Measurements from ENCODE around the gene ARHGEF40.

ARHGEF40 gene

GRCh38 chr14:21070083-21070609 lies at the start of gene ARHGEF40:
TSS of gene ARHGEF40 (plus strand) at chr14:21070304. CDS start at chr14:21070397, 93 bp downstream.
- peak; percentile 26 for DNase-seq

- DNase-seq: no peak
Observed at GRCh38 chr14:21020977-21021545, 49.0 kb upstream of the ARHGEF40 start.

- DNase-seq: no peak
Observed at GRCh38 chr14:21022686-21023085, 47.4 kb upstream of the ARHGEF40 start.

GRCh38 chr14:21023174-21023573 lies 46.9 kb upstream of the ARHGEF40 start:
- no peak for DNase-seq

- peak; percentile 26 for DNase-seq
Observed at GRCh38 chr14:21023817-21024584, 46.1 kb upstream of the ARHGEF40 start.

GRCh38 chr14:21024585-21025370 lies 45.3 kb upstream of the ARHGEF40 start, which contains the start of gene NDRG2:
TSS of gene NDRG2 (minus strand) at chr14:21025061. CDS start at chr14:21023315, 1,746 bp downstream.
- peak; percentile 70 for DNase-seq

- DNase-seq: no peak
Observed at GRCh38 chr14:21025371-21026273, 44.5 kb upstream of the ARHGEF40 start.

GRCh38 chr14:21026274-21026987 lies 43.7 kb upstream of the ARHGEF40 start:
- DNase-seq: no peak

- no peak for DNase-seq
Observed at GRCh38 chr14:21026988-21027315, 43.2 kb upstream of the ARHGEF40 start.

GRCh38 chr14:21029917-21030316 lies 40.2 kb upstream of the ARHGEF40 start, which contains the start of gene TPPP2:
TSS of gene TPPP2 (plus strand) at chr14:21030217. CDS start at chr14:21030582, 365 bp downstream.
- DNase-seq: no peak

- DNase-seq: no peak
Observed at GRCh38 chr14:21030531-21030930, 39.6 kb upstream of the ARHGEF40 start.

GRCh38 chr14:21032326-21033132 lies 37.6 kb upstream of the ARHGEF40 start:
- no peak for DNase-seq

GRCh38 chr14:21033133-21033698 lies 36.9 kb upstream of the ARHGEF40 start:
- no peak for DNase-seq

GRCh38 chr14:21034707-21035106 lies 35.4 kb upstream of the ARHGEF40 start, which contains the start of gene RNASE13:
TSS of gene RNASE13 (minus strand) at chr14:21034807. CDS start at chr14:21034288, 519 bp downstream.
- no peak for DNase-seq

GRCh38 chr14:21036751-21037150 lies 33.4 kb upstream of the ARHGEF40 start:
- no peak for DNase-seq

- no peak for DNase-seq
Observed at GRCh38 chr14:21037156-21037555, 32.9 kb upstream of the ARHGEF40 start.

GRCh38 chr14:21038441-21039422 lies 31.4 kb upstream of the ARHGEF40 start:
- DNase-seq: no peak

- peak; percentile 81 for DNase-seq
Observed at GRCh38 chr14:21039585-21040369, 30.3 kb upstream of the ARHGEF40 start.

Data from hematopoietic multipotent progenitor cell treated with erythropoietin and hydrocortisone succinate and interleukin-3 and kit ligand, for 6 days (in vitro differentiated cells).